Osteoblast (primary cell): ENCODE results near the gene GRK1. TPM values are rescaled to one million over a fixed set of nuclear protein-coding genes. Genes with fewer than 3 reads are reported as not detected.
A peak's percentile ranks its signal among the peaks of the same experiment; 100 is the strongest.

Experiments used
- DNase-seq: peaks from one replicate; pipeline ENCODE4 v3.0.0; 2011; ENCODE audit warnings: low spot score, mixed read lengths; ENCODE audit not compliant: insufficient read length; ENCODE audit errors: missing footprints
- H2AFZ ChIP-seq: 2 replicates; pipeline ENCODE4 v1.6.0; 2011; ENCODE audit warnings: mild to moderate bottlenecking, low read length
- H3K27ac ChIP-seq: 2 replicates; pipeline ENCODE4 v1.5.1; 2011; ENCODE audit warnings: mild to moderate bottlenecking, low read depth, low read length, moderate library complexity
- H3K27me3 ChIP-seq: 2 replicates; pipeline ENCODE4 v1.6.0; 2012; ENCODE audit warnings: mild to moderate bottlenecking, control low read depth, inconsistent platforms, low read length, moderate library complexity; ENCODE audit not compliant: insufficient read depth
- H3K36me3 ChIP-seq: 2 replicates; pipeline ENCODE4 v1.5.1; 2011; ENCODE audit warnings: mild to moderate bottlenecking, low read length, control low read depth, moderate library complexity; ENCODE audit not compliant: insufficient read depth
- H3K4me1 ChIP-seq: 2 replicates; pipeline ENCODE4 v1.5.1; 2011; ENCODE audit warnings: mild to moderate bottlenecking, low read length, control low read depth, moderate library complexity; ENCODE audit not compliant: insufficient read depth
- H3K4me2 ChIP-seq: 2 replicates; pipeline ENCODE4 v1.6.0; 2011; ENCODE audit warnings: mild to moderate bottlenecking, low read length; ENCODE audit not compliant: insufficient read depth
- H3K4me3 ChIP-seq: fragments of 200-600 bp; sonication (generic); 3 replicates; pipeline ENCODE4 v1.5.1; 2012; ENCODE audit warnings: mild to moderate bottlenecking, low read length, inconsistent platforms; ENCODE audit not compliant: insufficient read depth
- H3K79me2 ChIP-seq: 2 replicates; pipeline ENCODE4 v1.6.0; 2012; ENCODE audit warnings: mild to moderate bottlenecking, low read length, control low read depth, inconsistent platforms; ENCODE audit not compliant: insufficient read depth
- H3K9me3 ChIP-seq: 2 replicates; pipeline ENCODE4 v1.5.1; 2011; ENCODE audit warnings: low read depth, low read length, control low read depth
- H4K20me1 ChIP-seq: 2 replicates; pipeline ENCODE4 v1.6.0; 2012; ENCODE audit warnings: mild to moderate bottlenecking, low read length, control low read depth; ENCODE audit not compliant: insufficient read depth
- total RNA-seq: library from RNA; depleted of rRNA; stranded (reverse); fragments of >200 nt; gene quantifications from 2 replicates; pipeline ENCODE4 v1.2.3, GENCODE V29; 2012
- TF ChIP-seq, protein P1 (sequence below): IDR thresholded peaks from 2 replicates; pipeline ENCODE4 v1.5.1; 2011; ENCODE audit warnings: mild to moderate bottlenecking, low read depth, low read length, moderate library complexity; ENCODE audit errors: extremely low read depth

Gene GRK1
- total RNA-seq, 1 donor: not detected

DNA sequence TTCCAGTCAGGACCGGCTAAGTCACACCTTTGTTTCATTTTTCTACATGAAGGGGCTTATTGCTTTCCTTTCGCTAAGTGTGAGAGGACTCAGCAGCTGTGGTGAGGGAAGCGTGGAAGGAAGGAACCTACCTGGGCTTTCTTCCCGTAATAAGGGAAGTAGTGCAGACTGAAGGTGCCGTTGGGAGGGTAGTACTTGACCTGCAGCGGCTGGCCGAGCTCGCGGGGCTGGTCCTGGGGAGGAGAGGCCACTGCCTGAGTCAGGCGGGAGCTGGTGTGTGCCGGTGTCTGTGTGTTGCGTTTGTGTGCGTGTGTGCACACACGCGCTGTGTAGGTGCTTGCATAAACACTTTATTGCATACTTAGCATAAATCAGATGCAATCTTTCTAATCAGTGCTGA is 16.7 kb upstream of the GRK1 start:
- DNase-seq: no peak
- Histone ChIP-seq H3K4me1 (peaks cover 4% of the 10 kb centered on the region), H3K27ac (no peak overlapping the region), H3K4me3 (no peak overlapping the region), H3K9me3 (no peaks in the 10 kb centered on the region), H3K36me3 (no peaks in the 10 kb centered on the region), H3K4me2 (no peak overlapping the region), H2AFZ (no peak overlapping the region), H4K20me1 (no peaks in the 10 kb centered on the region), H3K27me3 (peaks cover 6% of the 10 kb centered on the region), H3K79me2 (no peaks in the 10 kb centered on the region)
- TF ChIP-seq, protein P1, sequence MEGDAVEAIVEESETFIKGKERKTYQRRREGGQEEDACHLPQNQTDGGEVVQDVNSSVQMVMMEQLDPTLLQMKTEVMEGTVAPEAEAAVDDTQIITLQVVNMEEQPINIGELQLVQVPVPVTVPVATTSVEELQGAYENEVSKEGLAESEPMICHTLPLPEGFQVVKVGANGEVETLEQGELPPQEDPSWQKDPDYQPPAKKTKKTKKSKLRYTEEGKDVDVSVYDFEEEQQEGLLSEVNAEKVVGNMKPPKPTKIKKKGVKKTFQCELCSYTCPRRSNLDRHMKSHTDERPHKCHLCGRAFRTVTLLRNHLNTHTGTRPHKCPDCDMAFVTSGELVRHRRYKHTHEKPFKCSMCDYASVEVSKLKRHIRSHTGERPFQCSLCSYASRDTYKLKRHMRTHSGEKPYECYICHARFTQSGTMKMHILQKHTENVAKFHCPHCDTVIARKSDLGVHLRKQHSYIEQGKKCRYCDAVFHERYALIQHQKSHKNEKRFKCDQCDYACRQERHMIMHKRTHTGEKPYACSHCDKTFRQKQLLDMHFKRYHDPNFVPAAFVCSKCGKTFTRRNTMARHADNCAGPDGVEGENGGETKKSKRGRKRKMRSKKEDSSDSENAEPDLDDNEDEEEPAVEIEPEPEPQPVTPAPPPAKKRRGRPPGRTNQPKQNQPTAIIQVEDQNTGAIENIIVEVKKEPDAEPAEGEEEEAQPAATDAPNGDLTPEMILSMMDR: no peak

DNA sequence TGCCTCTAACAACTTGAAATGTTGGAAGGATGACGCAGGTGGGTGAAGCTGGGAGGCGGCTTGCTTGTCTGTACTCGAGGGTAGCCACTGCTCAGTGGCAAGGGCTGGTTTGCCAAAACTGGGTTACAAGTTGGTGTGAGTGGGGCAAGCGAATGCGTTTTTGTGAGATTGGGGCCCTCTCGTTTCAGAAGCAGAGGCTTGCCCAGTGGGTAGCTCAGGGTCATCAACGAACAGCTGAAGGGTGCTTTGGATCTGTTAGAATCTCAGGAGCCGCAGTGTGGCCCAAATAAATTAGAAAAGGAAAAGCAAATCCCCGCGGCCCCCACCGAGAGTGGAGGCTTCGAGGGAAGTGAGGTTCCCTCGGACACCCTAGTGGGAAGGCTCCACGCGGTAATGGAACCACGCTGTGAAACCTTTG is 16.3 kb upstream of the GRK1 start:
- peak; percentile 36 for DNase-seq
- Histone ChIP-seq H3K4me3 (no peak overlapping the region), H3K79me2 (no peaks in the 10 kb centered on the region), H2AFZ (no peak overlapping the region), H3K27me3 (peaks cover 6% of the 10 kb centered on the region), H3K4me2 (no peak overlapping the region), H4K20me1 (no peaks in the 10 kb centered on the region), H3K36me3 (no peaks in the 10 kb centered on the region), H3K27ac (no peak overlapping the region), H3K9me3 (no peaks in the 10 kb centered on the region), H3K4me1 (peaks cover 4% of the 10 kb centered on the region)
- TF ChIP-seq, protein P1: no peak

DNA sequence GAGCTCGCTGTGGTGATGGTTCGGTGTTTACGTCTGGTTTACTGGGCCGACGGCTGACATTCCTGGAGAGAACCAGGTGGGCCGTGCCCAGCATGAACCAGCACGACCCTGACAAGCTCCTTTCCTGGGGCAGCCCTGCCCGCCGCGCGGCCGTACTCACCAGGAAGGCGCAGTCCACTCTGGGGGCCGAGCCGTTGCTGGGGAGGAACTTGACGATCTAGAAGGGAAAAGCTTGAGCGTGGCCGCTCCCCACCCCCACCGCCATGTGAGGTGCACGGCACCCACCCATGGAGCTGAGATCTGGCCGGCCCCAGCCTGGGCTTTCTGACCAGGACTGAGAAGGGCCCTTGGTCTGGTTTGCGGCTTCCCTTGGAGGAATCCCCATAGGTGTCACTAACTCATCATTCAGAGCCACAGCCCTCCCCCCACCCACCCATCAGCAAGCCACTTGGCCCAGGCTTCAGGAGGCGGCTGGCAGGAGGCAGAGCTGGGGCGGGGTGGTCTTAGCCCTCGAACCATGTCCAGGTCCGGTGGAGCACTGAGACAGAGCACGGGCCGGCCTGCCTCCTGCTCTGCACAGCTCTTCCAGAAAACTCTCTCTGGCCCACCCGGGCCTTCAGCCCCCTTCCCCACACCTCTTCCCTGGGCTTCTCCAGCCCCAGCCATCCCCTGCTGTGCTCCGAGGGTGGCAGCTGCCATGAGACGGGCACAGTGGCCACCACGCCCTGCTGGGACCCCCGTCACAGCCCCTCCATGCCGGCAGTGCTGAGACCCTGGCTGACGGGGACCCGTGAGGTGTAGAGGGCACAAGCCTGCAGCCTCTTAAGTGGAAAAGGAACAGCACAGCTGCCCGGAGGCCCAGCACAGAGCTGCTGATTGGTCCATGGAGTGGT is 15.3 kb upstream of the GRK1 start:
- Histone ChIP-seq H4K20me1 (no peaks in the 10 kb centered on the region), H2AFZ (no peak overlapping the region), H3K4me1 (peaks cover 4% of the 10 kb centered on the region), H3K27ac (no peak overlapping the region), H3K9me3 (no peaks in the 10 kb centered on the region), H3K27me3 (peaks cover 6% of the 10 kb centered on the region), H3K4me2 (no peak overlapping the region), H3K79me2 (no peaks in the 10 kb centered on the region), H3K4me3 (no peak overlapping the region), H3K36me3 (no peaks in the 10 kb centered on the region)
- DNase-seq: peak; percentile 66
- TF ChIP-seq, protein P1: no peak

DNA sequence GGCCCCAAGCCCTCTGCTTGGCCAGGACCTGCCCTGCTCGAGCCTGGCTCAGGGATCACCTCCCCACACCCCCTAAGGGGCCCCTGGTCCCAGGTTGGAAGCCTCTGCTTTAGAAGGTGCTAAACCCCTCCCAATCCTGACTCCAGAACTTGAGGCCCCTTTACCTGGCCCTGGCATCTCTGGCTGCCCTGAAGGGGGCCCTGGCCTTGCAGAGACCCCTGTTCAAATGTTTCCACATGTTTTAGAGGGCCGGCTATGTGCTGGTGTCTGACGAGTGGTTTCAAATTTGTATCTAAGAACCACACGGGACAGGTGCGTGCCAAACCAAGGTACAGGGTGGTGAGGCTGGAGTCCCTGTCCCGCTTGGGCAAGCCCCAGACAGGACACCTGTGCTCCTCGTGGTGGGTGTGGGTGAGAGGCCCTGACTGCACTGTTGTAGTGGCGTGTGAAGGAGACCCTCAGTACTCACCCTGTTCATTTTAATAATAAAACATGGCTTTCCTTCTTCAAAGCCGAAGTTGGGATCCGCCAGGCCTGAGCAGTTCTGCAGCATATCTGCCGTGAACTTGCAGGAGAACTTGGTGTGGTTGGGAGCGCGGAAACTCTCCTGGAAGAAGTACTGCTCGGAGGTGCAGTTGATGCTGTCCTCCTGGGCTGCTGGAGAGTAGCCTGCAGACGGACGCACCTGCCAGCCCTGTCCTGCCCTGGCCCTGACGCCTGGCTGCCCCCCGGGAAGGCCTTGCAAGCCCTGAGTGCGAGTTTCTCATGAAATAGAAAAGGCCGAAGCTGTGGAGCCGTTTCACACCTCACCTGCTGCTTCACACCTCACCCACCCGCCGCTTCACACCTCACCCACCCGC is 14.4 kb upstream of the GRK1 start:
- Histone ChIP-seq H3K27ac (no peak overlapping the region), H3K4me1 (no peaks in the 10 kb centered on the region), H4K20me1 (no peaks in the 10 kb centered on the region), H3K4me2 (no peak overlapping the region), H2AFZ (no peak overlapping the region), H3K27me3 (peaks cover 13% of the 10 kb centered on the region), H3K9me3 (no peaks in the 10 kb centered on the region), H3K79me2 (no peaks in the 10 kb centered on the region), H3K4me3 (no peak overlapping the region), H3K36me3 (no peaks in the 10 kb centered on the region)
- TF ChIP-seq, protein P1: no peak
- DNase-seq: peak; percentile 86
